HepG2 (cell line): ENCODE results near the gene ADAT3. TPM values are rescaled to one million over a fixed set of nuclear protein-coding genes. Genes with fewer than 3 reads are reported as not detected.

Source experiments
- EED ChIP-seq: sonication (generic); formaldehyde crosslinking; IDR thresholded peaks from 2 replicates; pipeline ENCODE4 v1.5.0; 2020; ENCODE audit warnings: mild to moderate bottlenecking, missing genetic modification reagents
- ELF1 ChIP-seq: sonication (generic); formaldehyde crosslinking; IDR thresholded peaks from 2 replicates; pipeline ENCODE4 v1.4.0; 2020; ENCODE audit warnings: missing genetic modification reagents
- GLI4 ChIP-seq: sonication (generic); formaldehyde crosslinking; IDR thresholded peaks from 2 replicates; pipeline ENCODE4 v1.5.1; 2020; ENCODE audit warnings: missing genetic modification reagents, mild to moderate bottlenecking, moderate library complexity, borderline replicate concordance
- MTA1 ChIP-seq: sonication (generic); formaldehyde crosslinking; IDR thresholded peaks from 2 replicates; pipeline ENCODE4 v1.4.0; 2020; ENCODE audit warnings: missing genetic modification reagents, mild to moderate bottlenecking, borderline replicate concordance
- PAX8 ChIP-seq: sonication (generic); formaldehyde crosslinking; IDR thresholded peaks from 2 replicates; pipeline ENCODE4 v1.8.0; 2022; ENCODE audit warnings: mild to moderate bottlenecking, missing genetic modification reagents, borderline replicate concordance
- PHF20 ChIP-seq: sonication (generic); formaldehyde crosslinking; IDR thresholded peaks from 2 replicates; pipeline ENCODE4 v1.5.0; 2020; ENCODE audit warnings: mild to moderate bottlenecking, missing genetic modification reagents
- PPARG ChIP-seq: conservative IDR thresholded peaks from 2 replicates; pipeline ENCODE4 v1.6.1; 2016; ENCODE audit warnings: missing biosample characterization, missing genetic modification reagents
- RELA ChIP-seq: sonication (generic); formaldehyde crosslinking; IDR thresholded peaks from 2 replicates; pipeline ENCODE4 v1.4.0; 2020; ENCODE audit warnings: missing genetic modification reagents
- RFXANK ChIP-seq: IDR thresholded peaks from 2 replicates; pipeline ENCODE4 v1.6.1; 2016
- SALL1 ChIP-seq: sonication (generic); formaldehyde crosslinking; IDR thresholded peaks from 2 replicates; pipeline ENCODE4 v1.8.0; 2022; ENCODE audit warnings: mild to moderate bottlenecking, missing genetic modification reagents
- SIN3A ChIP-seq: IDR thresholded peaks from 2 replicates; pipeline ENCODE4 v1.6.1; 2011; ENCODE audit warnings: low read depth, mild to moderate bottlenecking, control low read depth, low read length, borderline replicate concordance
- ZBTB1 ChIP-seq: sonication (generic); formaldehyde crosslinking; IDR thresholded peaks from 2 replicates; pipeline ENCODE4 v1.4.0; 2020; ENCODE audit warnings: missing genetic modification reagents, borderline replicate concordance
- ZNF350 ChIP-seq: sonication (generic); formaldehyde crosslinking; IDR thresholded peaks from 2 replicates; pipeline ENCODE4 v1.4.0; 2020; ENCODE audit warnings: mild to moderate bottlenecking, low read depth, missing genetic modification reagents, borderline replicate concordance
- ZNF616 ChIP-seq: sonication (generic); formaldehyde crosslinking; IDR thresholded peaks from 2 replicates; pipeline ENCODE4 v1.5.0; 2020; ENCODE audit warnings: low read depth, mild to moderate bottlenecking, missing genetic modification reagents
- ZNF75D ChIP-seq: sonication (generic); formaldehyde crosslinking; IDR thresholded peaks from 2 replicates; pipeline ENCODE4 v1.8.1; 2023; ENCODE audit warnings: missing genetic modification reagents, mild to moderate bottlenecking, borderline replicate concordance
- polyA plus RNA-seq, 8 experiments: library from polyadenylated mRNA; depleted of rRNA in 3 of 8; stranded (reverse) in 7 of 8; unstranded in 1 of 8; fragments of >200 nt; fragmentation: Illumina TruSeq in 4 of 8; extraction: Trizol in 4 of 8; gene quantifications; 2 replicates each; pipeline versions ENCODE4 v1.2.1 to v1.2.3, GENCODE V29; 2011 to 2016; ENCODE audit warnings: low read depth in 4 of 8, missing spikeins in 1 of 8, mixed read lengths in 1 of 8; ENCODE audit not compliant: insufficient read depth in 1 of 8
- total RNA-seq, 5 experiments: library from RNA; depleted of rRNA; stranded (reverse); fragments of >200 nt; fragmentation: Illumina TruSeq; extraction: Trizol; gene quantifications; 2 replicates each; pipeline ENCODE4 v1.2.3, GENCODE V29; 2016; ENCODE audit warnings: low read depth in 1 of 5
- TF ChIP-seq, protein P1 (sequence below): sonication (generic); formaldehyde crosslinking; IDR thresholded peaks from 2 replicates; pipeline ENCODE4 v1.4.0; 2020; ENCODE audit warnings: low read depth, missing genetic modification reagents
- TF ChIP-seq, protein P2 (sequence below): sonication (generic); formaldehyde crosslinking; IDR thresholded peaks from 2 replicates; pipeline ENCODE4 v1.5.1; 2020; ENCODE audit warnings: mild to moderate bottlenecking, missing genetic modification reagents, moderate library complexity
- TF ChIP-seq, protein P3 (sequence below): sonication (generic); formaldehyde crosslinking; IDR thresholded peaks from 2 replicates; pipeline ENCODE4 v1.4.0; 2020; ENCODE audit warnings: missing genetic modification reagents
- TF ChIP-seq, protein P4 (sequence below): sonication (generic); formaldehyde crosslinking; IDR thresholded peaks from 2 replicates; pipeline ENCODE4 v1.8.0; 2022; ENCODE audit warnings: mild to moderate bottlenecking, missing genetic modification reagents

The ADAT3 gene
- total and polyA plus RNA-seq, 2 of the 13 experiments (the other 11 are each of a cell fraction or from before 2014, with no cell fraction given): 0.95 to 3.5 TPM

DNA sequence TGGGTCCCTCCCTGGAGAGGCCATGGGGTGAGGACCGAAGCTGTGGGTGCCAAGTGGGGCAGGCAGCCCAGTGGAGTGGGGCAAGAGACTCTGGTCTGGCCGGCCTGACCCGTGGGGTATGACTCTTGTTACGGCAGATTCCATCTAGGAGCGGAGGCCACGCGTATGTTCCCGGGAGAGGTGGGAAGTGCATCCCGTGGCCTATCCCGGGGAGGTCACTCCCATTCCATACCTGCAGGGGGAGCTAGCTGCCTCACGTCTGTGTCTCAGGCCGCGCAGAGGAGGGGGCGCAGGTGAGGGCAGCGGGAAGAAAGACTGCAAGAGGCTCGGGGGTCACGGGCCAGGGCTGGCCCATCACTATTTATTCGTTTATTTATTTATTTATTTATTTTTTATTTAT lies 40.7 kb downstream of the ADAT3 start (continued):
- TF ChIP-seq SIN3A (peak; percentile 24; the same call in 1 of the 2 replicates), ZNF75D (no peak), GLI4 (no peak), RELA (CRISPR knock-in tag) (no peak), EED (CRISPR knock-in tag) (no peak), PPARG (CRISPR knock-in tag) (no peak), ZBTB1 (no peak), ZNF616 (CRISPR knock-in tag) (no peak), MTA1 (CRISPR knock-in tag) (no peak), ZNF350 (no peak), SALL1 (CRISPR knock-in tag) (peak; percentile 50), PHF20 (CRISPR knock-in tag) (no peak), ELF1 (CRISPR knock-in tag) (no peak), PAX8 (CRISPR knock-in tag) (no peak), RFXANK (CRISPR knock-in tag) (no peak)
- TF ChIP-seq, protein P1, sequence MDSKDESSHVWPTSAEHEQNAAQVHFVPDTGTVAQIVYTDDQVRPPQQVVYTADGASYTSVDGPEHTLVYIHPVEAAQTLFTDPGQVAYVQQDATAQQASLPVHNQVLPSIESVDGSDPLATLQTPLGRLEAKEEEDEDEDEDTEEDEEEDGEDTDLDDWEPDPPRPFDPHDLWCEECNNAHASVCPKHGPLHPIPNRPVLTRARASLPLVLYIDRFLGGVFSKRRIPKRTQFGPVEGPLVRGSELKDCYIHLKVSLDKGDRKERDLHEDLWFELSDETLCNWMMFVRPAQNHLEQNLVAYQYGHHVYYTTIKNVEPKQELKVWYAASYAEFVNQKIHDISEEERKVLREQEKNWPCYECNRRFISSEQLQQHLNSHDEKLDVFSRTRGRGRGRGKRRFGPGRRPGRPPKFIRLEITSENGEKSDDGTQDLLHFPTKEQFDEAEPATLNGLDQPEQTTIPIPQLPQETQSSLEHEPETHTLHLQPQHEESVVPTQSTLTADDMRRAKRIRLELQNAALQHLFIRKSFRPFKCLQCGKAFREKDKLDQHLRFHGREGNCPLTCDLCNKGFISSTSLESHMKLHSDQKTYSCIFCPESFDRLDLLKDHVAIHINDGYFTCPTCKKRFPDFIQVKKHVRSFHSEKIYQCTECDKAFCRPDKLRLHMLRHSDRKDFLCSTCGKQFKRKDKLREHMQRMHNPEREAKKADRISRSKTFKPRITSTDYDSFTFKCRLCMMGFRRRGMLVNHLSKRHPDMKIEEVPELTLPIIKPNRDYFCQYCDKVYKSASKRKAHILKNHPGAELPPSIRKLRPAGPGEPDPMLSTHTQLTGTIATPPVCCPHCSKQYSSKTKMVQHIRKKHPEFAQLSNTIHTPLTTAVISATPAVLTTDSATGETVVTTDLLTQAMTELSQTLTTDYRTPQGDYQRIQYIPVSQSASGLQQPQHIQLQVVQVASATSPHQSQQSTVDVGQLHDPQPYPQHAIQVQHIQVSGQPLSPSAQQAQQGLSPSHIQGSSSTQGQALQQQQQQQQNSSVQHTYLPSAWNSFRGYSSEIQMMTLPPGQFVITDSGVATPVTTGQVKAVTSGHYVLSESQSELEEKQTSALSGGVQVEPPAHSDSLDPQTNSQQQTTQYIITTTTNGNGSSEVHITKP (CRISPR knock-in tag): no peak
- TF ChIP-seq, protein P2, sequence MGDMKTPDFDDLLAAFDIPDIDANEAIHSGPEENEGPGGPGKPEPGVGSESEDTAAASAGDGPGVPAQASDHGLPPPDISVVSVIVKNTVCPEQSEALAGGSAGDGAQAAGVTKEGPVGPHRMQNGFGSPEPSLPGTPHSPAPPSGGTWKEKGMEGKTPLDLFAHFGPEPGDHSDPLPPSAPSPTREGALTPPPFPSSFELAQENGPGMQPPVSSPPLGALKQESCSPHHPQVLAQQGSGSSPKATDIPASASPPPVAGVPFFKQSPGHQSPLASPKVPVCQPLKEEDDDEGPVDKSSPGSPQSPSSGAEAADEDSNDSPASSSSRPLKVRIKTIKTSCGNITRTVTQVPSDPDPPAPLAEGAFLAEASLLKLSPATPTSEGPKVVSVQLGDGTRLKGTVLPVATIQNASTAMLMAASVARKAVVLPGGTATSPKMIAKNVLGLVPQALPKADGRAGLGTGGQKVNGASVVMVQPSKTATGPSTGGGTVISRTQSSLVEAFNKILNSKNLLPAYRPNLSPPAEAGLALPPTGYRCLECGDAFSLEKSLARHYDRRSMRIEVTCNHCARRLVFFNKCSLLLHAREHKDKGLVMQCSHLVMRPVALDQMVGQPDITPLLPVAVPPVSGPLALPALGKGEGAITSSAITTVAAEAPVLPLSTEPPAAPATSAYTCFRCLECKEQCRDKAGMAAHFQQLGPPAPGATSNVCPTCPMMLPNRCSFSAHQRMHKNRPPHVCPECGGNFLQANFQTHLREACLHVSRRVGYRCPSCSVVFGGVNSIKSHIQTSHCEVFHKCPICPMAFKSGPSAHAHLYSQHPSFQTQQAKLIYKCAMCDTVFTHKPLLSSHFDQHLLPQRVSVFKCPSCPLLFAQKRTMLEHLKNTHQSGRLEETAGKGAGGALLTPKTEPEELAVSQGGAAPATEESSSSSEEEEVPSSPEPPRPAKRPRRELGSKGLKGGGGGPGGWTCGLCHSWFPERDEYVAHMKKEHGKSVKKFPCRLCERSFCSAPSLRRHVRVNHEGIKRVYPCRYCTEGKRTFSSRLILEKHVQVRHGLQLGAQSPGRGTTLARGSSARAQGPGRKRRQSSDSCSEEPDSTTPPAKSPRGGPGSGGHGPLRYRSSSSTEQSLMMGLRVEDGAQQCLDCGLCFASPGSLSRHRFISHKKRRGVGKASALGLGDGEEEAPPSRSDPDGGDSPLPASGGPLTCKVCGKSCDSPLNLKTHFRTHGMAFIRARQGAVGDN (CRISPR knock-in tag): peak; percentile 44
- TF ChIP-seq, protein P3, sequence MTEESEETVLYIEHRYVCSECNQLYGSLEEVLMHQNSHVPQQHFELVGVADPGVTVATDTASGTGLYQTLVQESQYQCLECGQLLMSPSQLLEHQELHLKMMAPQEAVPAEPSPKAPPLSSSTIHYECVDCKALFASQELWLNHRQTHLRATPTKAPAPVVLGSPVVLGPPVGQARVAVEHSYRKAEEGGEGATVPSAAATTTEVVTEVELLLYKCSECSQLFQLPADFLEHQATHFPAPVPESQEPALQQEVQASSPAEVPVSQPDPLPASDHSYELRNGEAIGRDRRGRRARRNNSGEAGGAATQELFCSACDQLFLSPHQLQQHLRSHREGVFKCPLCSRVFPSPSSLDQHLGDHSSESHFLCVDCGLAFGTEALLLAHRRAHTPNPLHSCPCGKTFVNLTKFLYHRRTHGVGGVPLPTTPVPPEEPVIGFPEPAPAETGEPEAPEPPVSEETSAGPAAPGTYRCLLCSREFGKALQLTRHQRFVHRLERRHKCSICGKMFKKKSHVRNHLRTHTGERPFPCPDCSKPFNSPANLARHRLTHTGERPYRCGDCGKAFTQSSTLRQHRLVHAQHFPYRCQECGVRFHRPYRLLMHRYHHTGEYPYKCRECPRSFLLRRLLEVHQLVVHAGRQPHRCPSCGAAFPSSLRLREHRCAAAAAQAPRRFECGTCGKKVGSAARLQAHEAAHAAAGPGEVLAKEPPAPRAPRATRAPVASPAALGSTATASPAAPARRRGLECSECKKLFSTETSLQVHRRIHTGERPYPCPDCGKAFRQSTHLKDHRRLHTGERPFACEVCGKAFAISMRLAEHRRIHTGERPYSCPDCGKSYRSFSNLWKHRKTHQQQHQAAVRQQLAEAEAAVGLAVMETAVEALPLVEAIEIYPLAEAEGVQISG (CRISPR knock-in tag): no peak
- TF ChIP-seq, protein P4, sequence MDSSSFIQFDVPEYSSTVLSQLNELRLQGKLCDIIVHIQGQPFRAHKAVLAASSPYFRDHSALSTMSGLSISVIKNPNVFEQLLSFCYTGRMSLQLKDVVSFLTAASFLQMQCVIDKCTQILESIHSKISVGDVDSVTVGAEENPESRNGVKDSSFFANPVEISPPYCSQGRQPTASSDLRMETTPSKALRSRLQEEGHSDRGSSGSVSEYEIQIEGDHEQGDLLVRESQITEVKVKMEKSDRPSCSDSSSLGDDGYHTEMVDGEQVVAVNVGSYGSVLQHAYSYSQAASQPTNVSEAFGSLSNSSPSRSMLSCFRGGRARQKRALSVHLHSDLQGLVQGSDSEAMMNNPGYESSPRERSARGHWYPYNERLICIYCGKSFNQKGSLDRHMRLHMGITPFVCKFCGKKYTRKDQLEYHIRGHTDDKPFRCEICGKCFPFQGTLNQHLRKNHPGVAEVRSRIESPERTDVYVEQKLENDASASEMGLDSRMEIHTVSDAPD (CRISPR knock-in tag): no peak
